IPS-15b (cell line): ENCODE data around the gene COL28A1.

Experiments used
- H3K27me3 ChIP-seq: one replicate; pipeline ENCODE4 v1.6.1; 2013; ENCODE audit warnings: low read length; ENCODE audit not compliant: control insufficient read depth, insufficient read depth
- H3K36me3 ChIP-seq: one replicate; pipeline ENCODE4 v1.6.1; 2013; ENCODE audit warnings: low read length; ENCODE audit not compliant: control insufficient read depth, insufficient read depth
- H3K4me1 ChIP-seq: one replicate; pipeline ENCODE4 v1.6.1; 2013; ENCODE audit warnings: mild to moderate bottlenecking, low read length; ENCODE audit not compliant: control insufficient read depth, insufficient read depth
- H3K4me3 ChIP-seq: one replicate; pipeline ENCODE4 v1.5.1; 2013; ENCODE audit warnings: low read depth, low read length
- H3K9ac ChIP-seq: one replicate; pipeline ENCODE4 v1.6.1; 2013; ENCODE audit warnings: low read depth, mild to moderate bottlenecking, low read length
- H3K9me3 ChIP-seq: one replicate; pipeline ENCODE4 v1.6.1; 2013; ENCODE audit warnings: mild to moderate bottlenecking, low read length; ENCODE audit not compliant: control insufficient read depth, insufficient read depth

Gene COL28A1

GRCh38 chr7:7347045-7347444, 188.6 kb downstream of the COL28A1 start:
- no peaks in the 10 kb centered on the region for H3K36me3 ChIP-seq
- H3K9me3 ChIP-seq = peaks cover 14% of the 10 kb centered on the region
- H3K9ac ChIP-seq = no peak overlapping the region
- H3K27me3 ChIP-seq = no peaks in the 10 kb centered on the region
- H3K4me3 ChIP-seq = no peak overlapping the region
- H3K4me1 ChIP-seq = peaks cover 25% of the 10 kb centered on the region

GRCh38 chr7:7344583-7344982, 191.1 kb downstream of the COL28A1 start:
- no peak overlapping the region for H3K4me3 ChIP-seq
- no peak overlapping the region for H3K9ac ChIP-seq
- peaks cover 25% of the 10 kb centered on the region for H3K4me1 ChIP-seq
- no peaks in the 10 kb centered on the region for H3K27me3 ChIP-seq
- H3K36me3 ChIP-seq = no peaks in the 10 kb centered on the region
- H3K9me3 ChIP-seq = no peaks in the 10 kb centered on the region

GRCh38 chr7:7335909-7336308, 199.8 kb downstream of the COL28A1 start:
- no peaks in the 10 kb centered on the region for H3K4me1 ChIP-seq
- H3K4me3 ChIP-seq = no peak overlapping the region
- H3K36me3 ChIP-seq = no peaks in the 10 kb centered on the region
- H3K27me3 ChIP-seq = no peaks in the 10 kb centered on the region
- no peaks in the 10 kb centered on the region for H3K9me3 ChIP-seq
- no peak overlapping the region for H3K9ac ChIP-seq

GRCh38 chr7:7335215-7335614, 200.5 kb downstream of the COL28A1 start:
- H3K4me1 ChIP-seq = no peaks in the 10 kb centered on the region
- H3K9me3 ChIP-seq = no peaks in the 10 kb centered on the region
- H3K9ac ChIP-seq = no peak overlapping the region
- no peak overlapping the region for H3K4me3 ChIP-seq
- no peaks in the 10 kb centered on the region for H3K36me3 ChIP-seq
- H3K27me3 ChIP-seq = no peaks in the 10 kb centered on the region

- H3K4me3 ChIP-seq = no peak overlapping the region
- H3K9ac ChIP-seq = no peak overlapping the region
- no peaks in the 10 kb centered on the region for H3K27me3 ChIP-seq
- H3K36me3 ChIP-seq = no peaks in the 10 kb centered on the region
- H3K9me3 ChIP-seq = no peaks in the 10 kb centered on the region
- H3K4me1 ChIP-seq = no peaks in the 10 kb centered on the region
Measured at GRCh38 chr7:7333610-7334009, 202.1 kb downstream of the COL28A1 start.

- no peak overlapping the region for H3K4me3 ChIP-seq
- H3K4me1 ChIP-seq = no peaks in the 10 kb centered on the region
- H3K9me3 ChIP-seq = no peaks in the 10 kb centered on the region
- H3K27me3 ChIP-seq = no peaks in the 10 kb centered on the region
- H3K36me3 ChIP-seq = no peaks in the 10 kb centered on the region
- no peak overlapping the region for H3K9ac ChIP-seq
Measured at GRCh38 chr7:7331523-7331922, 204.2 kb downstream of the COL28A1 start.

- Histone ChIP-seq H3K9me3 (no peaks in the 10 kb centered on the region), H3K9ac (no peak overlapping the region), H3K4me1 (no peaks in the 10 kb centered on the region), H3K36me3 (no peaks in the 10 kb centered on the region), H3K27me3 (no peaks in the 10 kb centered on the region), H3K4me3 (no peak overlapping the region)
Measured at GRCh38 chr7:7330997-7331396, 204.7 kb downstream of the COL28A1 start.

GRCh38 chr7:7329326-7329725, 206.3 kb downstream of the COL28A1 start:
- Histone ChIP-seq H3K4me1 (no peaks in the 10 kb centered on the region), H3K27me3 (no peaks in the 10 kb centered on the region)

GRCh38 chr7:7327423-7327822, 208.2 kb downstream of the COL28A1 start:
- no peaks in the 10 kb centered on the region for H3K4me1 ChIP-seq
- H3K27me3 ChIP-seq = no peaks in the 10 kb centered on the region
- H3K9me3 ChIP-seq = no peaks in the 10 kb centered on the region
- H3K36me3 ChIP-seq = no peaks in the 10 kb centered on the region
- no peak overlapping the region for H3K4me3 ChIP-seq
- no peak overlapping the region for H3K9ac ChIP-seq

More at GRCh38 chr7:7329326-7329725, 206.3 kb downstream of the COL28A1 start:
- H3K9ac ChIP-seq = no peak overlapping the region
- H3K36me3 ChIP-seq = no peaks in the 10 kb centered on the region
- H3K9me3 ChIP-seq = no peaks in the 10 kb centered on the region
- no peak overlapping the region for H3K4me3 ChIP-seq

- Histone ChIP-seq H3K36me3 (no peaks in the 10 kb centered on the region), H3K9me3 (no peaks in the 10 kb centered on the region), H3K4me3 (no peak overlapping the region), H3K9ac (no peak overlapping the region), H3K27me3 (no peaks in the 10 kb centered on the region), H3K4me1 (no peaks in the 10 kb centered on the region)
Measured at GRCh38 chr7:7324698-7325097, 211.0 kb downstream of the COL28A1 start.

GRCh38 chr7:7323921-7324320, 211.8 kb downstream of the COL28A1 start:
- H3K36me3 ChIP-seq = no peaks in the 10 kb centered on the region
- no peaks in the 10 kb centered on the region for H3K27me3 ChIP-seq
- H3K9ac ChIP-seq = no peak overlapping the region
- H3K4me1 ChIP-seq = no peaks in the 10 kb centered on the region
- no peak overlapping the region for H3K4me3 ChIP-seq
- no peaks in the 10 kb centered on the region for H3K9me3 ChIP-seq

GRCh38 chr7:7323352-7323751, 212.3 kb downstream of the COL28A1 start:
- H3K4me3 ChIP-seq = no peak overlapping the region
- no peaks in the 10 kb centered on the region for H3K9me3 ChIP-seq
- no peaks in the 10 kb centered on the region for H3K4me1 ChIP-seq
- H3K36me3 ChIP-seq = no peaks in the 10 kb centered on the region
- no peaks in the 10 kb centered on the region for H3K27me3 ChIP-seq
- H3K9ac ChIP-seq = no peak overlapping the region

GRCh38 chr7:7321681-7322080, 214.0 kb downstream of the COL28A1 start:
- H3K27me3 ChIP-seq = no peaks in the 10 kb centered on the region
- no peaks in the 10 kb centered on the region for H3K9me3 ChIP-seq
- H3K9ac ChIP-seq = no peak overlapping the region
- H3K4me3 ChIP-seq = no peak overlapping the region
- no peaks in the 10 kb centered on the region for H3K36me3 ChIP-seq
- H3K4me1 ChIP-seq = no peaks in the 10 kb centered on the region
